Ishikawa (cell line): ENCODE results near the gene CELF2.

ENCODE experiments used
- CEBPB ChIP-seq: IDR thresholded peaks from 2 replicates; pipeline ENCODE4 v1.6.1; 2012
- CREB1 ChIP-seq: IDR thresholded peaks from 2 replicates; pipeline ENCODE4 v1.6.1; 2012; ENCODE audit warnings: low read depth
- EGR1 ChIP-seq: IDR thresholded peaks from 2 replicates; pipeline ENCODE4 v1.6.1; 2012
- EP300 ChIP-seq: IDR thresholded peaks from 2 replicates; pipeline ENCODE4 v1.6.1; 2012; ENCODE audit warnings: borderline replicate concordance
- FOXM1 ChIP-seq: IDR thresholded peaks from 2 replicates; pipeline ENCODE4 v1.6.1; 2012; ENCODE audit warnings: low read depth, borderline replicate concordance
- NFIC ChIP-seq: IDR thresholded peaks from 2 replicates; pipeline ENCODE4 v1.6.1; 2012
- RAD21 ChIP-seq: IDR thresholded peaks from 2 replicates; pipeline ENCODE4 v1.6.1; 2012; ENCODE audit warnings: low read depth
- REST ChIP-seq: IDR thresholded peaks from 2 replicates; pipeline ENCODE4 v1.6.1; 2012; ENCODE audit warnings: low read depth, mild to moderate bottlenecking
- TAF1 ChIP-seq: IDR thresholded peaks from 2 replicates; pipeline ENCODE4 v1.6.1; 2012; ENCODE audit warnings: low read depth, mild to moderate bottlenecking
- TCF12 ChIP-seq: IDR thresholded peaks from 2 replicates; pipeline ENCODE4 v1.6.1; 2012; ENCODE audit warnings: low read depth
- TEAD4 ChIP-seq: IDR thresholded peaks from 2 replicates; pipeline ENCODE4 v1.6.1; 2012
- USF1 ChIP-seq: IDR thresholded peaks from 2 replicates; pipeline ENCODE4 v1.6.1; 2012
- YY1 ChIP-seq: IDR thresholded peaks from 2 replicates; pipeline ENCODE4 v1.6.1; 2012; ENCODE audit warnings: low read depth
- ZBTB7A ChIP-seq: IDR thresholded peaks from 2 replicates; pipeline ENCODE4 v1.6.1; 2012; ENCODE audit warnings: low read depth
- TF ChIP-seq, protein P1 (sequence below): IDR thresholded peaks from 2 replicates; pipeline ENCODE4 v1.6.1; 2012

The CELF2 gene

GRCh38 chr10:11154849-11155498 is 137.3 kb downstream of the CELF2 start:
- TF ChIP-seq ZBTB7A (no peak), TEAD4 (no peak), EP300 (no peak), TAF1 (no peak), CREB1 (no peak), EGR1 (no peak), USF1 (no peak), FOXM1 (no peak)
- TF ChIP-seq, protein P1, sequence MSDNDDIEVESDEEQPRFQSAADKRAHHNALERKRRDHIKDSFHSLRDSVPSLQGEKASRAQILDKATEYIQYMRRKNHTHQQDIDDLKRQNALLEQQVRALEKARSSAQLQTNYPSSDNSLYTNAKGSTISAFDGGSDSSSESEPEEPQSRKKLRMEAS, result no peak

DNA sequence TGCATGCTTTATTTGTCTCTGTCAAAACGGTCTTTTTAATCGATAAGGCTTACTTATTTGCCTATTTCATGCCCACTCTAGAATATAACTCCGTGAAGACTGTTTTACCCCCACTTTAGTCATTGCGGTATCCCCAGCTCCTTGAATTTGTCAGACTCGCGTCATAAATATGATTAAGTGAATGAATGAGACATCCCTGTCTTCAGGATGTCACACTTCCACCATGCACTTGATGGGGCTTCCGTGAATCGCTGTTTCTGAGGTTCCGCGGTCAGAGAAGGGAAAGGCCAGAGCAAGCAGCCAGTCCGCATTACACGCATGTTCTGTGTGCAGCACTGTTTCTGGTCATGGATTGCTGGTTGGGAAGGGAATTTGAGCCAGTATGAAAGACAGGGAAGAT is 138.8 kb downstream of the CELF2 start:
- TF ChIP-seq USF1 (no peak), RAD21 (no peak), YY1 (no peak)

- TF ChIP-seq ZBTB7A, result no peak
- TF ChIP-seq, protein P1, result no peak
- no peak for TF ChIP-seq YY1
- no peak for TF ChIP-seq CEBPB
- no peak for TF ChIP-seq TEAD4
- no peak for TF ChIP-seq TAF1
- no peak for TF ChIP-seq EP300
- TF ChIP-seq NFIC, result no peak
- TF ChIP-seq RAD21, result no peak
- TF ChIP-seq FOXM1, result no peak
- no peak for TF ChIP-seq EGR1
- no peak for TF ChIP-seq TCF12
- TF ChIP-seq CREB1, result no peak
- TF ChIP-seq REST, result no peak
- no peak for TF ChIP-seq USF1
Measured at GRCh38 chr10:11157292-11158076, 139.8 kb downstream of the CELF2 start.

DNA sequence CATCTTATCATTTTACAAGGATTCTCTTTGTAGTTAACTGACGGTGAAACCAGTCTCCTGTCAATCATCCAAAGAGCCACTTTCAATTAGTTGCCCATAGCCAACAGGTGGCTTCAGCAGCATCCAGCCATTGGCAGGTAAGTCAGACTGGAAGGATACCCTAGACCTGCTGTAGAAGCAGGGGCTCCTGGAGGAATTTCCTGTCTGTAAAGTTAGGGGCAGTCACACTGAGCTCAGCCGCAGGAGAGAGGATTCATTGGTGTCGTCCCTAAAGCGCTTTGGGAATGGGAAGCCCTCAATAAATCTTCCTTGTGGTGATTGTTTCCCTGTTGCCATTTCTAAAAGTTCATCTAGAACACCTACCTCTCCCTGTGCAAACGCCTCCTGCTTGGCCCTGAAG is 140.4 kb downstream of the CELF2 start:
- TF ChIP-seq, protein P1, result no peak
- TF ChIP-seq TEAD4 (no peak), YY1 (no peak), EGR1 (no peak), USF1 (no peak), REST (no peak), CEBPB (no peak), CREB1 (no peak), NFIC (no peak), TCF12 (no peak), FOXM1 (no peak), RAD21 (no peak), EP300 (no peak), ZBTB7A (no peak), TAF1 (no peak)

GRCh38 chr10:11159543-11160215 is 142.0 kb downstream of the CELF2 start:
- TF ChIP-seq TAF1 (no peak), ZBTB7A (no peak), TEAD4 (no peak), FOXM1 (no peak), EP300 (no peak), USF1 (no peak), NFIC (no peak), CEBPB (no peak), YY1 (no peak), RAD21 (no peak), EGR1 (no peak), REST (no peak), CREB1 (no peak), TCF12 (no peak)
- TF ChIP-seq, protein P1, result no peak
